Loucy (cell line): ENCODE measurements around the gene MARCKS.

Experiments
- H2AFZ ChIP-seq: fragments of 200-600 bp; sonication (generic); 2 replicates; pipeline ENCODE4 v1.6.0; 2016; ENCODE audit warnings: antibody characterized with exemption, mild to moderate bottlenecking, low read length, moderate library complexity
- H3F3A ChIP-seq: fragments of 200-600 bp; 2 replicates; pipeline ENCODE4 v1.6.0; 2016; ENCODE audit warnings: antibody characterized with exemption, low read depth, mild to moderate bottlenecking
- H3K27me3 ChIP-seq: fragments of 200-600 bp; sonication (generic); 2 replicates; pipeline ENCODE4 v1.6.1; 2014; ENCODE audit warnings: low read length, mild to moderate bottlenecking; ENCODE audit not compliant: insufficient read depth, poor library complexity, severe bottlenecking
- H3K36me3 ChIP-seq: fragments of 200-600 bp; sonication (generic); 2 replicates; pipeline ENCODE4 v1.6.1; 2016; ENCODE audit warnings: low read length; ENCODE audit not compliant: insufficient read depth
- H3K4me1 ChIP-seq: fragments of 200-600 bp; sonication (generic); 2 replicates; pipeline ENCODE4 v1.5.1; 2014; ENCODE audit warnings: low read length, mild to moderate bottlenecking; ENCODE audit not compliant: insufficient read depth, poor library complexity, severe bottlenecking
- H3K4me2 ChIP-seq: fragments of 200-600 bp; sonication (generic); 2 replicates; pipeline ENCODE4 v1.6.0; 2014; ENCODE audit warnings: antibody characterized with exemption, low read length, low read depth, mild to moderate bottlenecking; ENCODE audit not compliant: poor library complexity, severe bottlenecking
- H3K4me3 ChIP-seq: fragments of 200-600 bp; sonication (generic); 2 replicates; pipeline ENCODE4 v1.5.1; 2014; ENCODE audit warnings: low read length, mild to moderate bottlenecking, mixed read lengths; ENCODE audit not compliant: poor library complexity, severe bottlenecking
- H3K79me2 ChIP-seq: fragments of 200-600 bp; sonication (generic); 2 replicates; pipeline ENCODE4 v1.6.1; 2014; ENCODE audit warnings: low read length; ENCODE audit not compliant: insufficient read depth
- H3K9ac ChIP-seq: fragments of 200-600 bp; sonication (generic); 2 replicates; pipeline ENCODE4 v1.6.0; 2014; ENCODE audit warnings: mild to moderate bottlenecking, low read depth, low read length, moderate library complexity; ENCODE audit not compliant: poor library complexity, severe bottlenecking
- H3K9me2 ChIP-seq: fragments of 200-600 bp; sonication (generic); replicated peaks from 2 replicates; pipeline ENCODE4 v1.6.1; 2016; ENCODE audit warnings: low read depth, low read length, mixed read lengths
- H3K9me3 ChIP-seq: fragments of 200-600 bp; sonication (generic); 2 replicates; pipeline ENCODE4 v1.6.1; 2014; ENCODE audit warnings: mild to moderate bottlenecking, antibody characterized with exemption, low read length, low read depth; ENCODE audit not compliant: insufficient read depth
- H4K20me1 ChIP-seq: fragments of 200-600 bp; sonication (generic); 2 replicates; pipeline ENCODE4 v1.6.0; 2014; ENCODE audit warnings: antibody characterized with exemption, low read length, mild to moderate bottlenecking; ENCODE audit not compliant: insufficient read depth, poor library complexity, severe bottlenecking
- EZH2phosphoT487 ChIP-seq: fragments of 200-600 bp; IDR thresholded peaks from 2 replicates; pipeline ENCODE4 v1.6.1; 2018; ENCODE audit warnings: antibody characterized with exemption, mild to moderate bottlenecking, moderate library complexity, borderline replicate concordance
- TF ChIP-seq, protein P1 (sequence below): fragments of 200-600 bp; sonication (generic); conservative IDR thresholded peaks from 2 replicates; pipeline ENCODE4 v1.5.1; 2014; ENCODE audit warnings: mild to moderate bottlenecking, antibody characterized with exemption, low read length

MARCKS gene

DNA sequence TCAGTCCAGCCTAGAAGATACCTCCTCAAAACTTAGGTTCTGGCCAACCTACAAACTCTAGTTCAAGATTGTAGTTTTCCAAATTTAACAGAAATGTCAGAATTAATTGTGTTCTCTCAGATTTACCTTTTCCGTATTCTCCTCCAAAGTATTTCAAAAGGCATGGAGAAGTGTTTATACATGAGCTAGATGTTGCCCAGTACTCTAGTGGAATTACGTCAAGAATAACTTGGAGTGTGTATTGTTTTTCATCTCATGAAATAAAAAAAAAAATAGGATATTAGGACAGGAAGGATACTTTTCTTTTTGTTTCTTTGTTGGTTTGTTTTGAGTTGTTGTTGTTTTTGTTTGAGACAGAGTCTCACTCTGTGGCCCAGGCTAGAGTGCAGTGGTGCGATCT is 32.3 kb upstream of the MARCKS start:
- H3K9ac ChIP-seq: no peak overlapping the region
- H3K4me1 ChIP-seq: no peaks in the 10 kb centered on the region
- no peaks in the 10 kb centered on the region for H3K36me3 ChIP-seq
- H3K9me2 ChIP-seq: no peaks in the 10 kb centered on the region
- H4K20me1 ChIP-seq: no peaks in the 10 kb centered on the region
- no peaks in the 10 kb centered on the region for H3F3A ChIP-seq
- H3K4me3 ChIP-seq: no peak overlapping the region
- no peak overlapping the region for H2AFZ ChIP-seq
- H3K27me3 ChIP-seq: no peaks in the 10 kb centered on the region
- no peaks in the 10 kb centered on the region for H3K9me3 ChIP-seq
- TF ChIP-seq, protein P1, sequence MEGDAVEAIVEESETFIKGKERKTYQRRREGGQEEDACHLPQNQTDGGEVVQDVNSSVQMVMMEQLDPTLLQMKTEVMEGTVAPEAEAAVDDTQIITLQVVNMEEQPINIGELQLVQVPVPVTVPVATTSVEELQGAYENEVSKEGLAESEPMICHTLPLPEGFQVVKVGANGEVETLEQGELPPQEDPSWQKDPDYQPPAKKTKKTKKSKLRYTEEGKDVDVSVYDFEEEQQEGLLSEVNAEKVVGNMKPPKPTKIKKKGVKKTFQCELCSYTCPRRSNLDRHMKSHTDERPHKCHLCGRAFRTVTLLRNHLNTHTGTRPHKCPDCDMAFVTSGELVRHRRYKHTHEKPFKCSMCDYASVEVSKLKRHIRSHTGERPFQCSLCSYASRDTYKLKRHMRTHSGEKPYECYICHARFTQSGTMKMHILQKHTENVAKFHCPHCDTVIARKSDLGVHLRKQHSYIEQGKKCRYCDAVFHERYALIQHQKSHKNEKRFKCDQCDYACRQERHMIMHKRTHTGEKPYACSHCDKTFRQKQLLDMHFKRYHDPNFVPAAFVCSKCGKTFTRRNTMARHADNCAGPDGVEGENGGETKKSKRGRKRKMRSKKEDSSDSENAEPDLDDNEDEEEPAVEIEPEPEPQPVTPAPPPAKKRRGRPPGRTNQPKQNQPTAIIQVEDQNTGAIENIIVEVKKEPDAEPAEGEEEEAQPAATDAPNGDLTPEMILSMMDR: no peak
- no peak for TF ChIP-seq EZH2phosphoT487
- H3K4me2 ChIP-seq: no peak overlapping the region
- no peaks in the 10 kb centered on the region for H3K79me2 ChIP-seq

- Histone ChIP-seq H3K4me2 (no peak overlapping the region), H3K9me3 (no peaks in the 10 kb centered on the region), H3K79me2 (no peaks in the 10 kb centered on the region), H3F3A (no peaks in the 10 kb centered on the region), H3K4me1 (no peaks in the 10 kb centered on the region), H3K27me3 (no peaks in the 10 kb centered on the region), H3K9ac (no peak overlapping the region), H4K20me1 (no peaks in the 10 kb centered on the region), H2AFZ (no peak overlapping the region), H3K4me3 (no peak overlapping the region), H3K36me3 (no peaks in the 10 kb centered on the region), H3K9me2 (no peaks in the 10 kb centered on the region)
- TF ChIP-seq, protein P1: no peak
- TF ChIP-seq EZH2phosphoT487: no peak
These were observed 31.4 kb upstream of the MARCKS start for GRCh38 chr6:113825781-113826180.

DNA sequence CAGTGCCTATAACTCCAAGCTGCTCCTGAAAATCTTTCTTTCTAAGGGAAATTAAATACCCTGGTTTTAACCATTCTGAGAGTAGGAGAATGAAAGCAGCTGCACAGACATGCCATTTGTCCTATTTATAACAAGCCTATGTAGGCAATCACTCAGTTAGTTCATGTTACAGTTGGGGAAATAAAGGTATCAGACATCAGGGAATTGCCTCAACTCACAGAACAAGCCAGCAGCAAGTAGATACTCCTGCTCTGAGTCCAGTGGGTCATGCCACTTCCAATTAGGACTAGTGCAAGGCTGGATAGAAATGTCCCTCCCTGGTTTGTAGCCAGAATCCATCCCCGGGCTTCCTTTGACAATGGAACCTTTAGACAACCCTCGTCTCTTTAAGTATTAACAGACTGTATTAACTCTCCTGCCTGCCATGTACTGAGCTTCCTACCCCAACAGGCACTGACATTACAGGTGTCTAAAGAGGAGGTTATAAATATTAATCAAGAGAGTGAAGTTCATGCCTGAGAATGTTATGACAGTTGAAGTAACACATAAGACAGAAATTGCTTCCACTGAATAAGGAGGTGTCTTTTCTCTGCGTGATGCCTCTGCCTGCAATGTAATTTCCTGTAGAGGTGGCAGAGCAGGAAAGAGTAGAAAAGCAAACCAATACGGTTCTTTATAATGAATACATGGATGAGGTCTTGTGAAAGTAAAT is 28.0 kb upstream of the MARCKS start:
- Histone ChIP-seq H3K4me3 (no peak overlapping the region), H3K9me2 (no peaks in the 10 kb centered on the region), H3K4me1 (no peaks in the 10 kb centered on the region), H3F3A (no peaks in the 10 kb centered on the region), H3K9me3 (no peaks in the 10 kb centered on the region), H3K9ac (no peak overlapping the region), H4K20me1 (no peaks in the 10 kb centered on the region), H3K79me2 (no peaks in the 10 kb centered on the region), H2AFZ (no peak overlapping the region), H3K36me3 (no peaks in the 10 kb centered on the region), H3K27me3 (no peaks in the 10 kb centered on the region), H3K4me2 (no peak overlapping the region)
- TF ChIP-seq, protein P1: no peak
- TF ChIP-seq EZH2phosphoT487: no peak
